Kidney (tissue), 14 donors: ENCODE measurements around the gene SEMA3A. TPM values are rescaled to one million over a fixed set of nuclear protein-coding genes. Genes with fewer than 3 reads are reported as not detected.

Source experiments
- DNase-seq, 5 donors: peaks; one replicate each; pipeline ENCODE4 v3.0.0-alpha.2; 2013 to 2020
- FAIRE-seq: peaks from 2 replicates; lab custom pipeline; 2012; peaks lifted over from hg19 to GRCh38; lab: Jason Lieb, UNC
- H3K27ac ChIP-seq, 2 donors: one replicate each; pipeline ENCODE4 v1.7.0; 2013; ENCODE audit warnings: low read depth in 2 of 2, low read length in 2 of 2, inconsistent platforms in 1 of 2
- H3K27me3 ChIP-seq: one replicate; pipeline ENCODE4 v1.7.1; 2013; ENCODE audit warnings: low read length, inconsistent platforms; ENCODE audit not compliant: control insufficient read depth, insufficient read depth
- H3K36me3 ChIP-seq, 3 donors: one replicate each; pipeline versions ENCODE4 v1.7.0 to v1.7.1; 2013; ENCODE audit warnings: low read length in 3 of 3, control low read depth in 1 of 3, inconsistent platforms in 1 of 3; ENCODE audit not compliant: insufficient read depth in 3 of 3, control insufficient read depth in 2 of 3
- H3K4me1 ChIP-seq, 3 donors: one replicate each; pipeline versions ENCODE4 v1.7.0 to v1.7.1; 2013; ENCODE audit warnings: low read length in 3 of 3, inconsistent platforms in 1 of 3, low read depth in 1 of 3; ENCODE audit not compliant: control insufficient read depth in 2 of 3, insufficient read depth in 2 of 3
- H3K4me3 ChIP-seq, 3 donors: one replicate each; pipeline versions ENCODE4 v1.7.0 to v1.8.1; 2013; ENCODE audit warnings: low read length in 3 of 3, control low read depth in 1 of 3, inconsistent platforms in 1 of 3
- H3K9ac ChIP-seq, 3 donors: one replicate each; pipeline versions ENCODE4 v1.7.0 to v1.7.1; 2013; ENCODE audit warnings: low read length in 3 of 3, control low read depth in 1 of 3, inconsistent platforms in 1 of 3
- H3K9me3 ChIP-seq, 3 donors: one replicate each; pipeline versions ENCODE4 v1.7.0 to v1.7.1; 2013; ENCODE audit warnings: low read length in 3 of 3, control low read depth in 1 of 3, inconsistent platforms in 1 of 3; ENCODE audit not compliant: control insufficient read depth in 2 of 3, insufficient read depth in 1 of 3
- intact Hi-C: fragments of 100-400 bp; cut with DNase I; formaldehyde crosslinking; loops from one replicate; pipeline ENCODE4 v1.11.1; 2022
- polyA plus RNA-seq: library from polyadenylated mRNA; stranded (reverse); fragments of 350-450 nt; fragmentation: Illumina TruSeq; extraction: RNeasy Lipid Tissue Mini Kit (QIAGEN cat#74804); gene quantifications from one replicate; pipeline ENCODE4 v1.2.3, GENCODE V29; 2014; ENCODE audit warnings: low read depth, low replicate concordance; ENCODE audit not compliant: insufficient read depth
- total RNA-seq: library from RNA; stranded (reverse); fragmentation: NEBNext Ultra II Directional; extraction: Animal tissue kit (Norgen Biotek cat#: 25700); gene quantifications from one replicate; pipeline ENCODE4 v1.2.1, GENCODE V29; 2021
- TF ChIP-seq, protein P1 (sequence below): IDR thresholded peaks from 3 replicates; pipeline ENCODE4 v1.5.1; 2012; ENCODE audit warnings: mild to moderate bottlenecking, moderate library complexity, borderline replicate concordance; ENCODE audit not compliant: insufficient read depth; ENCODE audit errors: extremely low read depth
- donor health status: control.
- donor health status: control.
- donor health status: control.
- donor health status: control.
- donor health status: control.
- donor health status: DM: yes; HTN: yes; CAD: no.
- donor health status: Normal renal cell carcinoma (clear cell type).

SEMA3A gene
- total and polyA plus RNA-seq, 2 donors from 2014 or later = 0.34 to 10.7 TPM

DNA sequence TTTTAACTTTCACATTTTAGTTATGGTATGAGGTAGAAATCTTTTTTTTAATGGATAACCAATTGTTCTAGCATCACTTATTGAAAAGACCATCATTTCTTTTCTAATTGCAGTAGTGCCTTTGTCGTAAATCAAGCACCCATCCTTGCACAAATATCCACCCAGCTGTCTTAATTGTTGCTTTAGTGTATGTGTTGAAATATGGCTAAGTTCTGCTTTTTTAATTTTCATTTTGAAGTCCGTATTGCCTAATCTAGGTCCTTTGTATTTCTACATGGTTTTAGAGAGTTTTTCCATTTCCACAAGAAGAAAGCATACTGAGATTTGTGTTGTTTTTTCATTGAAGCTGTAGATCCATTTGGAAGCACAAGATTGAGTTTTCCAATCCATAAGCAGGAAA is 286.1 kb downstream of the SEMA3A start:
- no peak overlapping the region for H3K4me3 ChIP-seq
- H3K4me1 ChIP-seq = no peaks in the 10 kb centered on the region
- H3K9ac ChIP-seq = no peak overlapping the region
- DNase-seq (no peak), FAIRE-seq (no peak)
- H3K36me3 ChIP-seq = no peaks in the 10 kb centered on the region
- H3K27me3 ChIP-seq = no peaks in the 10 kb centered on the region
- intact Hi-C loops = no loop called here
- no peak overlapping the region for H3K27ac ChIP-seq
- H3K9me3 ChIP-seq = no peaks in the 10 kb centered on the region
- TF ChIP-seq, protein P1, sequence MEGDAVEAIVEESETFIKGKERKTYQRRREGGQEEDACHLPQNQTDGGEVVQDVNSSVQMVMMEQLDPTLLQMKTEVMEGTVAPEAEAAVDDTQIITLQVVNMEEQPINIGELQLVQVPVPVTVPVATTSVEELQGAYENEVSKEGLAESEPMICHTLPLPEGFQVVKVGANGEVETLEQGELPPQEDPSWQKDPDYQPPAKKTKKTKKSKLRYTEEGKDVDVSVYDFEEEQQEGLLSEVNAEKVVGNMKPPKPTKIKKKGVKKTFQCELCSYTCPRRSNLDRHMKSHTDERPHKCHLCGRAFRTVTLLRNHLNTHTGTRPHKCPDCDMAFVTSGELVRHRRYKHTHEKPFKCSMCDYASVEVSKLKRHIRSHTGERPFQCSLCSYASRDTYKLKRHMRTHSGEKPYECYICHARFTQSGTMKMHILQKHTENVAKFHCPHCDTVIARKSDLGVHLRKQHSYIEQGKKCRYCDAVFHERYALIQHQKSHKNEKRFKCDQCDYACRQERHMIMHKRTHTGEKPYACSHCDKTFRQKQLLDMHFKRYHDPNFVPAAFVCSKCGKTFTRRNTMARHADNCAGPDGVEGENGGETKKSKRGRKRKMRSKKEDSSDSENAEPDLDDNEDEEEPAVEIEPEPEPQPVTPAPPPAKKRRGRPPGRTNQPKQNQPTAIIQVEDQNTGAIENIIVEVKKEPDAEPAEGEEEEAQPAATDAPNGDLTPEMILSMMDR = no peak
